Retinal pigment epithelial cell (primary cell): Measurements from ENCODE around the gene SPRR2B.

Source experiments
- DNase-seq: peaks from one replicate; pipeline ENCODE4 v3.0.0-alpha.2; 2010; ENCODE audit warnings: low read depth
- H3K4me3 ChIP-seq: 2 replicates; pipeline ENCODE4 v1.5.1; 2011; ENCODE audit warnings: mild to moderate bottlenecking, low read length, control low read depth, moderate library complexity
- CTCF ChIP-seq: conservative IDR thresholded peaks from 2 replicates; pipeline ENCODE4 v1.5.1; 2011; ENCODE audit warnings: low read depth, low read length, control low read depth, inconsistent platforms

The SPRR2B gene

GRCh38 chr1:153095764-153096163, 24.4 kb upstream of the SPRR2B start:
- TF ChIP-seq CTCF: no peak
- H3K4me3 ChIP-seq: no peak overlapping the region
- DNase-seq: no peak

- TF ChIP-seq CTCF: no peak
- no peak within 1 kb of the TSS for H3K4me3 ChIP-seq
- DNase-seq: no peak
Measured at GRCh38 chr1:153094426-153094825, 23.0 kb upstream of the SPRR2B start, which contains the start of gene SPRR2E. Gene SPRR2E (minus strand): TSS chr1:153094526. CDS start chr1:153093751, 775 bp downstream.

GRCh38 chr1:153087652-153088051, 16.2 kb upstream of the SPRR2B start:
- TF ChIP-seq CTCF: no peak
- DNase-seq: no peak
- H3K4me3 ChIP-seq: no peak overlapping the region

- TF ChIP-seq CTCF: no peak
- DNase-seq: no peak
- no peak overlapping the region for H3K4me3 ChIP-seq
Measured at GRCh38 chr1:153081736-153082135, 10.3 kb upstream of the SPRR2B start.

- no peak for TF ChIP-seq CTCF
- H3K4me3 ChIP-seq: no peak overlapping the region
- no peak for DNase-seq
Measured at GRCh38 chr1:153072806-153073726, 1.7 kb upstream of the SPRR2B start.

GRCh38 chr1:153070243-153070642, 1.2 kb downstream of the SPRR2B start:
- no peak for DNase-seq
- no peak overlapping the region for H3K4me3 ChIP-seq
- no peak for TF ChIP-seq CTCF
